Urinary bladder (tissue), 4 donors: ENCODE measurements around the gene MRAS. TPM values are rescaled to one million over a fixed set of nuclear protein-coding genes. Genes with fewer than 3 reads are reported as not detected.
"Not testable (repeated sequence)": the region's sequence is repeated elsewhere in the genome, so short reads cannot be mapped to it uniquely, and the experiment has no call there.

Source experiments
- DNase-seq: peaks from one replicate; pipeline ENCODE4 v3.0.0-alpha.2; 2015; ENCODE audit errors: extremely low spot score
- H3K27ac ChIP-seq: one replicate; pipeline ENCODE4 v1.5.1; 2013; ENCODE audit warnings: low read depth, mild to moderate bottlenecking, moderate library complexity
- H3K36me3 ChIP-seq: one replicate; pipeline ENCODE4 v1.6.1; 2013; ENCODE audit warnings: mild to moderate bottlenecking, moderate library complexity; ENCODE audit not compliant: insufficient read depth
- H3K4me1 ChIP-seq: one replicate; pipeline ENCODE4 v1.6.1; 2013; ENCODE audit warnings: mild to moderate bottlenecking, moderate library complexity; ENCODE audit not compliant: insufficient read depth
- H3K4me3 ChIP-seq: one replicate; pipeline ENCODE4 v1.5.1; 2013; ENCODE audit warnings: low read depth, low read length
- WGBS: extraction: QIAGEN DNeasy Blood & Tissue Kit; methylation state at CpG from one replicate; pipeline ENCODE4 v1.1.7; 2013; 5-methylcytosine and 5-hydroxymethylcytosine counted together
- polyA plus RNA-seq: library from polyadenylated mRNA; stranded (reverse); fragments of 200-250 nt; gene quantifications from one replicate; pipeline ENCODE4 v1.2.3, GENCODE V29; 2013
- total RNA-seq: library from RNA; depleted of rRNA; stranded (reverse); fragments of >200 nt; gene quantifications from one replicate; pipeline ENCODE4 v1.2.3, GENCODE V29; 2014
- donor health status: healthy with polysubstance abuse.
- donor health status: healthy.

The MRAS gene
- total and polyA plus RNA-seq, 2 donors = 22.9 to 58.0 TPM

DNA sequence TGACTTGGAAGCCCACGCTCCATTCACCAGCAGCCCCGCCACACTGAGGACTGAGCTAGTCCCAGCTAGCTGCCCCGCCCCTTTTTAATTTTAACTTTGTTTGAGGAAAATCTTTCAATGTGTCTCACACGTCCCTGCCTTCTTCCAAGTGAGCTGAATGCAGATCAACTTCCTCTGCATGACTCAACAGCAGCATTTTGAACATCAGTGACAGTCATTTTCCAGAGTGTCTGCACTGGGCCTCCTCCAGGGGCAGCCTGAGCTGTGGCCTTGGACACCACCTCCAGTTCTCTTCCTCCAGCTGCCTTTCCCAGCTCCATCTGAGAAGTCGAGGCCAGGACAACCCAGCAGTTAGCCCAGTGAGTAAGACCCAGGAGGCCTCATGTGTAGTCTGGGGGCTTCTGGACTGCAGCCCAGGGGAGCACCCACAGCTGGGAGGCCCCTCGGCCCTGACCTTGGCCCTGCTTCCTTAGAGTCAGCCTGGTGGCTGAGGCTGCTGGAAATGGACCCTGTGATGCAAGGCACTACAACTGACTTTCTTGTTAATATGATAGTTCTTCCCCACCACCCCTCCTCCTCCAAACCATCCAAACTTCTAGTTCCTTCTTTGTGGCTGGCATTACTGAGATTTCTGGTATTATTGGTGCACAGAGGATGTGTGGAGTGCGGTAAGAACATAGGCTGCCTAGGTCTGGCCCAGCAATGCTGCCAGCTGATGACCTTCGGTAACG lies 64.6 kb downstream of the MRAS start:
- WGBS = 71% methylated on average over 9 of the region's 9 CpGs
- no peak overlapping the region for H3K27ac ChIP-seq
- no peaks in the 10 kb centered on the region for H3K36me3 ChIP-seq
- DNase-seq = no peak
- no peaks in the 10 kb centered on the region for H3K4me1 ChIP-seq
- H3K4me3 ChIP-seq = no peak overlapping the region

DNA sequence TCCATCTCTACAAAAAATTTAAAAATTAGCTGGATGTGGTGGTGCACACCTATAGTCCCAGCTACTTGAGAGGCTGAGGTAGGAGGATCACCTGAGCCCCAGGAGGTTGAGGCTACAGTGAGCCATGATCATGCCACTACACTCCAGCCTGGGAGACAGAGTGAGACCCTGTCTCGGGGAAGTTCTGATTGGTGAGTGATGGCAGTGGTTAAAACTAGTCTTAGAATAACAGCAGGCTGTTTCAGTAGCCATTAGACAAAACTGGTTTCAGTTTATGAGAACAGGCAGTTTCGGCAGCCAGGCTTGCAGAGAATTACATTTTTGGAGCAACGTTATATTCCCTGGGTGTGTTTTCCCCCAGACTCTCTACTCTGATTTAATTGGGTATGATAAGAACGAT lies 67.9 kb downstream of the MRAS start:
- DNase-seq, H3K27ac ChIP-seq, H3K4me1 ChIP-seq, H3K36me3 ChIP-seq, H3K4me3 ChIP-seq: not testable (repeated sequence)
- 83% methylated on average over 4 of the region's 4 CpGs for WGBS

DNA sequence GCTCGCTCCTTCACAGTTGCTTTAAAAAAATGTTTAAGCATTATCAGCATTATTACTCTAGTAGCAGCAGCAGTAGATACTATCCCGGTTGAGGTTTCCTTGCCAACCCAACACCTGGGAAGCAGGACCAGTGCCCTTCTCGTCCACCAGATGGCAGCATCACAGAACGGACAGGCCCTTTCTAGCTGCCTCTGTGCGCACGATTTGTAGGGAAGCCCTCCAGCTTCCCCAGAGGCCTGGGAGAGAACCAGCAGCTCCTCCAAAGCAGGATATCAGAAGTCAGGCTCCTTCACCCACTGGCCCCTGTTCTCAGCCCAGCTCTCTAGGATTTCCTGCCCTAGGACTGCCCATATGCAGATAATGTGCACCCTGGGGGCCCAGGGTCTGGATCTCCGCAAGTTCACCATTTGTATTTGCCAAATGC lies 69.2 kb downstream of the MRAS start:
- Histone ChIP-seq H3K27ac (no peak overlapping the region), H3K4me3 (no peak overlapping the region), H3K4me1 (no peaks in the 10 kb centered on the region), H3K36me3 (no peaks in the 10 kb centered on the region)
- WGBS = 18% methylated on average over 7 of the region's 7 CpGs
- DNase-seq = peak; percentile 35

DNA sequence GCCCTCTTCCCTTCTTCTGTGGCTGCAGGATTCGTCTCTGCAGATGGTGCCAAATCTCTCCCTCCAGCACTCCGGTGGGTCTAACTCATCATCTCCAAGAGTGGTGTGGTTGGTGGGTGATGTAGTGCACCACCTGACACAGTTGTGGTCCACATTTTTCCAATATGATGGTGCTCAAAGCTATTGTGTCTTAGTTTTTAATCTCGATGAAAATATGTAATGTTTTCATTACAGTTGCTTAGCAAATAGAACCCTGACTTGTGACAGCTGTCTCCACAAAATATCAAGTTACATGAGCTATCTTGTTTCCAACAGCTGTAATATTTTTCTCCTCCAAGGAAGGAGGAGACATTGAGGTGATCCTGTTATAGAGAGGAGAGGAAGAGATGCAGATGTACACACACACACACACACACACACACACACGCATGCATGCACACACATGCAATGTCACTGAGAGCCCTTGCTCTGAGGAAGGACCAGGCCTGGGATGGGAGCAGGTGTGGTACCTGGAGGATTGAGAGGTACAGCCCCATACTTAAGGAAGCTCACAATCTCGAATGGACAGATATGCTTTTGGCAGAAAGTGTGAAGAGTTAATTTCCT lies 70.3 kb downstream of the MRAS start:
- Histone ChIP-seq H3K27ac (no peak overlapping the region), H3K4me3 (no peak overlapping the region), H3K4me1 (no peaks in the 10 kb centered on the region), H3K36me3 (no peaks in the 10 kb centered on the region)
- no peak for DNase-seq
- WGBS = 67% methylated on average over 5 of the region's 5 CpGs

DNA sequence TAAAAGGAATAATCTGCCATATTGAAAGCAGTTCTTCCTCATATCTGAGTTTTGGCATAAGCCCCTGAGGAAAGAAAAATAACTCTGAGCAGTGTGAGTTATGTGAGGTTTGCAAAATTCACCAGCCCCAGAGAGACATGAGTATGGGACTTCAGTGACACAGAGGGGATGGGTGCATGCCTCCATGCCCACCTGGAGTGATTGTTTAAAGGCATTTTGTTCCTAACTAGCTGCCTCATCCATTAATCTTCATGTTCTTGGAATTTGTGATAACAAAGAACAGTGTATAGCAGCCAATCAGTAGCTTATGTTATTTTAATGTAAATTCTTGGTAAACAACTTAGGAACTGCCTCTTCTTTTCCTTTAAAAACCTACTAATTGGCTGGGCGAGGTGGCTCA lies 74.9 kb downstream of the MRAS start:
- Histone ChIP-seq H3K36me3 (no peaks in the 10 kb centered on the region), H3K4me1 (no peaks in the 10 kb centered on the region), H3K4me3 (no peak overlapping the region), H3K27ac (no peak overlapping the region)
- 85% methylated on average over 1 of the region's 1 CpG for WGBS
- no peak for DNase-seq

DNA sequence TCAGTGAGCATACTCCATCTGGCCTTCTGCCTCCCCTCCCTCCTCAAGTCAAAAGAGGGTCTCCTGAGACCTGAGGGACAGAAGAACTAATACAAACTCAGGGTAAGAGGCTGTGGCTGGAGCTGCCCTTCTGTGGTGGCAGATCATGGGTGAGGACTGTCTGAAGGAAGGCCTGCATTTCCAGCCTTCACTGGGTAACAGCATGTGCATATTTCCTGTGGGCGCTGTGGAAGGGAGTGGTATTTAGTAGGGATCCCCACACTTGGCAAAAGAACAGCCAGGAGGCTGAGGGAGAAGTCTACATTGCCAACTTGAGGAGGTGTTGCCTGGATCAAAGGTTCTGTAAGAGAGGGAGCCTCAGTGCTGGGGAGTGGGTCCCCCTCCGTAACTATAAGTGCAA lies 75.9 kb downstream of the MRAS start:
- DNase-seq = no peak
- Histone ChIP-seq H3K4me1 (no peaks in the 10 kb centered on the region), H3K36me3 (no peaks in the 10 kb centered on the region), H3K27ac (no peak overlapping the region), H3K4me3 (no peak overlapping the region)
- 98% methylated on average over 2 of the region's 2 CpGs for WGBS

DNA sequence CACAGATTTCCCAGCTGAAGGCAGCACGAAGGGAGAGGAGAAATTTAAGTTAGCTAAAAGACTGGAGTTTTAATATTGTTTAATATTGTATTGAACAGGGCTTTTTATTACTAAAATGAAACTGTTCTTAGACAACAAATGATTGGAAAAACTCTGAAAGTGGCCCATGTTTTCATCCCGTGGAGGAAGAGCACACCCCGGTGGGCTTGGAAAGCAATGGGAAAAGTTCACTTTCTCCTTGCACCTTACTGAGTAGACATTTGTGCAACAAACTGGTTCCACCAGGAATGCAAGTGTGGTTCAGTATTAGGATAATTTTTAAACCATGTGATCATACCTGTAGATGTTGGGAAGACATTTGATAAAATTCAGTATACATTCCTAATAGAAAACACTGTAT lies 77.8 kb downstream of the MRAS start:
- peak; percentile 15 for DNase-seq
- WGBS = 59% methylated on average over 3 of the region's 3 CpGs
- Histone ChIP-seq H3K36me3 (no peaks in the 10 kb centered on the region), H3K4me1 (no peaks in the 10 kb centered on the region), H3K27ac (no peak overlapping the region), H3K4me3 (no peak overlapping the region)

DNA sequence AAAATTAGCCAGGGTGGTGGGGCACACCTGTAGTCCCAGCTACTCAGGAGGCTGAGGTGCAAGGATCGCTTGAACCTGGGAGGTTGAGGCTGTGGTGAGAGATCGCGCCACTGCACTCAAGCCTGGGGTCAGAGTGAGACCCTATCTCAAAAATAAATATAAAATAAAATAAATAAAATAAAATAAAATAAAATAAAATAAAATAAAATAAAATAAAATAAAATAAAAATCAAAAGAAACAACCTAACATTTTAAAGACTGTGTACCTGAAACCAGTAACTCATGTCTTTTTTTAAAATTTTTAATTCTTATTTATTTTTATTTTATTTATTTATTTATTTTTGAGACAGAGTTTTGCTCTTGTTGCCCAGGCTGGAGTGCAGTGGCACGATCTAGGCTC lies 78.4 kb downstream of the MRAS start:
- not testable (repeated sequence) for H3K27ac ChIP-seq, DNase-seq, H3K36me3 ChIP-seq, H3K4me1 ChIP-seq, H3K4me3 ChIP-seq
- 95% methylated on average over 4 of the region's 4 CpGs for WGBS

DNA sequence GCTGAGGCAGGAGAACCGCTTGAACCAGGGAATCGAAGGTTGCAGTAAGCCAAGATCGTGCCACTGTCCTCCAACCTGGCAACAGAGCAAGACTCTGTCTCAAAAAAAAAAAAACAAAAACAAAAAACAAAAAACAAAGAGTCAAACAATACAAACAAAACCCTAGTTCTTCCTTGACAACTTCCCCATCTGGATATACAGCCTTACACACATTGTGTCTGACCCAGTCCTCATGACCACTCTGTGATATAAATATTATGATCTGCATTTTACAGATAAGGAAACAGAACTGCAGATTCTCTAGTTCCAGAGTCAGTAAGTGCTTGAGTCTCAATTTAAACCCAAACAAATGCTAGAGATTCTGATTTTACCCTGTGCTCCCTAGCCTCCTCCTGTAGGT lies 81.3 kb downstream of the MRAS start:
- Histone ChIP-seq H3K27ac (no peak overlapping the region), H3K4me3 (no peak overlapping the region), H3K36me3 (no peaks in the 10 kb centered on the region), H3K4me1 (no peaks in the 10 kb centered on the region)
- WGBS = 91% methylated on average over 3 of the region's 3 CpGs
- no peak for DNase-seq

DNA sequence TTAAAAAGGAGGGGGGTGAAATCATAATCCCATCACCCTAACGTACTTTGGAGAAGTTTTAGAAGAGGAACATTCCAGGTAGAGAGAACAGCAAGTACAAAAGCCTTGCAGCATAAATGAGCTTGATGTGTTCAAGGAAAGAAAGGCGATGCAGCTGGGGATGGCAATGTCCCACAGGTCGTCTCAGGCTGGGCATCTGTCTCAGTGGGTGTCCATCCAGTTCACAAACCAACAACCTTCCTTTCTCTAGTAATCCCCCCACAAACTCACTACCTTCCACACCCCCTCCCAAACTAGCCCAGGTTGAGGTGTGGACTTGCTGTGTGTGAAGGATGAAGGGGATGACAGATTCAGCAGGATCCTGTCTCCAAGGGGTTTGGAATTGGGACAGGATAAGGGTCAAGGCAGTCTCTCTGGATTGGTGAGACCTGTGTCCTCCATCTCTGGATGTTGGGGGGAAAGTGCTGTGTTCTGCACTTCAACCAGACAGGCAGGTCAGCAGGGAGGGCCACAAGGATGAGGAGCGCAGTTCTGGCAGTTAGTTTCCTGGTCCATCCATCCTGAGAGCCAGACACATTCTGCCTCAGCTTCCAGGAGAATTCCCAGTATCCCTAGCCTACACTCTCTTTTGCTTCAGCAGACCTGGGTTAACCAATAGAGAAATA lies 84.3 kb downstream of the MRAS start:
- Histone ChIP-seq H3K4me1 (no peaks in the 10 kb centered on the region), H3K27ac (no peak overlapping the region), H3K4me3 (no peak overlapping the region), H3K36me3 (no peaks in the 10 kb centered on the region)
- 85% methylated on average over 4 of the region's 4 CpGs for WGBS
- DNase-seq = no peak

DNA sequence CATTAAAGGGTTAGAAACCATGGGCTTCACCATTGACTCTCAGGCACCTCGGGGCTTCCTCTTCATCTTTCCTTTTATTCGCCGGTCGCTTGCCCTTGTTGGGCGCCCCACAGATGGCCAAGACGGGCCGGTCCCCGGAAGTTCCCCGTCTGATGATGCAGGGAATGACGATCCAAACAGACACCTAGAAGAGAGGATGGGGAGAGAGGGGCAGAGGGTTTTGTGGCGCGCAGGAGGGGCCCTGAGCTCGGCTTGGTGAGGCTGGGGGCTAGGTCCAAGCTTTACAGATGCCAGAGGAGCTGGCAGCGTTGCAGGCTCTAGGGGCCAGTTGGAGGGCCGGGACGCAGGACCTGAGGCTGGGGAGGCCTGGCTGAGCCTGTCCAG lies 85.5 kb downstream of the MRAS start:
- 33% methylated on average over 16 of the region's 16 CpGs for whole genome bisulfite sequencing
- Histone ChIP-seq H3K27ac (no peak overlapping the region), H3K4me3 (peak overlapping the region; percentile 46), H3K4me1 (no peaks in the 10 kb centered on the region), H3K36me3 (no peaks in the 10 kb centered on the region)
- DNase-seq = no peak

DNA sequence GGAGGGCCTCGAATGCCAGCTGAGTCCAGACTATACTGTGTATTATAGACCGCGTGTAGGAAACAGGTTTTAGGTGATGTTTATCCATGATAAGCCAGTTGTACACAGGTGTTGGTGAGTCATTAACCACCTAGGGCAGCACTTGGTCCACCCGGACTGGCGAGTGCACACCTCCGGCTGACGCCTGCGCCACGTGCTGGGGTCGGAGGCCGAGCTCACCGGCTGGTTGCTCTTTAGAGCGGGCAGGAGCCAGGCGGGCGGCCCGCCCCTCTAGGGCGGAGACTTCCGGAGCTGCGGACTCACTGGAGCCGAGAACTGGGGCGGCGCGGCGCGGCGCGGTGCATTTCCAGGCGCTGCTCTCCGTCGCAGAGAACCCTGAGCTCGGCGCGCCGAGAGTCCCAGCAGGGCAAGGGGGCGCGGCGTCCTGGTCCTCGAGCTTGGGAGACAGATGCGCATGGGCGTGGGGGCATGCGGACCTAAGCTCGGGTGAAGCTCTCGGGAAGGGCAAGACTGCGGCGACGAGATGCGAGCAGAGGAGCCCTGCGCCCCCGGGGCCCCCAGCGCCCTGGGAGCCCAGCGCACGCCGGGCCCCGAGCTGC lies 86.0 kb downstream of the MRAS start, which contains the start of gene ESYT3:
ESYT3 (plus strand) TSS at position 341 of the 599 bp plus-strand sequence; CDS start at position 524, 183 bp downstream.
- peak within 1 kb of the TSS; percentile 46 for H3K4me3 ChIP-seq
- WGBS = 1% methylated on average over 54 of the region's 54 CpGs
- no peaks in the 10 kb centered on the region for H3K4me1 ChIP-seq
- no peak within 1 kb of the TSS for H3K27ac ChIP-seq
- DNase-seq = peak; percentile 10
- H3K36me3 ChIP-seq = no peaks in the 10 kb centered on the region

DNA sequence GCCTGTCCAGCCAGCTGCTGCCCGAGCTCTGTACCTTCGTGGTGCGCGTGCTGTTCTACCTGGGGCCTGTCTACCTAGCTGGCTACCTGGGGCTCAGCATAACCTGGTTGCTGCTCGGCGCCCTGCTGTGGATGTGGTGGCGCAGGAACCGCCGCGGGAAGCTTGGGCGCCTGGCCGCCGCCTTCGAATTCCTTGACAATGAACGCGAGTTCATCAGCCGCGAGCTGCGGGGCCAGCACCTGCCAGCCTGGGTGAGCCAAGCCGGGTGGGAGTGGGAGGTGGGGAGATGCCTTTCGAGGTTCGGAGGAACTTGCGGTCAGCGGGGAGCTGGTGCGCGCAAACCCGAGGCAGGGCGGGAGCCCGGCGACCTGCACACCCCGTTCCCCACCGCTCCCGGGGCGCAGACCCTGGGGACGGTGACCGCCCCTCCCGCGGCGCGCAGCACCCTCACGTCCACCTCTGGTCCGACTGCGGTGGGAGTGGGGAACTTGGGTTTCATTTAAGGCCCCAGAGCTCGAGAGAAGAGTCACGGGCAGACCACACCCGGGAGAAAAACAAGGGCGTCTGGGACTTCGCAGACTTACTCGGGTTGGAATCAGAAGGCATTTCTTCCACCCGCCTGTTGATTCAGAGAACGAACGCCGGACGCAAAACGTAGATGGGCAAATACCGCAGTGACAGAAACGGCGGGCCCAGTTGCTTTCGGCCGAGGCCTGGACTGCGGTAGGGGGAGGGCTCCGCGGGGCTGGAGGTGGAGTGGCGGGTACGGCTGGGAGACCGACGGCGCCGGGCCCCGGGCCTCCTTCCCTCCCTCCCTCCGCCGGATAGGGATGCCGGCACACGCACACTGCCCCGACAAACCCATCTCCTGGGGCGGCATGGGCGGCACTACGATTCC lies 86.7 kb downstream of the MRAS start:
- no peaks in the 10 kb centered on the region for H3K4me1 ChIP-seq
- WGBS = 3% methylated on average over 78 of the region's 78 CpGs
- no peak for DNase-seq
- H3K36me3 ChIP-seq = no peaks in the 10 kb centered on the region
- H3K27ac ChIP-seq = no peak overlapping the region
- H3K4me3 ChIP-seq = peak overlapping the region; percentile 46
